Stomach (tissue), 4 donors: ENCODE data around the gene EFNA3.

Experiments used
- EP300 ChIP-seq: sonication (generic); formaldehyde crosslinking; IDR thresholded peaks from one replicate; pipeline ENCODE4 v1.6.1; 2017; ENCODE audit warnings: antibody characterized with exemption
- POLR2A ChIP-seq, 4 donors: fragments of 450-650 bp; IDR thresholded peaks; one replicate each; pipeline ENCODE4 v1.6.1; 2016; ENCODE audit warnings: antibody characterized with exemption in 4 of 4, control low read depth in 2 of 4, mild to moderate bottlenecking in 1 of 4, moderate library complexity in 1 of 4
- POLR2AphosphoS5 ChIP-seq, 3 donors: sonication (generic); formaldehyde crosslinking; IDR thresholded peaks; one replicate each; pipeline ENCODE4 v1.6.1; 2016; ENCODE audit warnings: antibody characterized with exemption in 3 of 3
- TF ChIP-seq, protein P1 (sequence below), 7 experiments: fragments of 450-650 bp in 4 of 7; fragments of 200-600 bp in 3 of 7; sonication (generic) in 3 of 7; IDR thresholded peaks; one replicate each; pipeline ENCODE4 v1.5.1; 2016 to 2019; ENCODE audit warnings: antibody characterized with exemption in 7 of 7, control low read depth in 2 of 7, mild to moderate bottlenecking in 1 of 7

DNA sequence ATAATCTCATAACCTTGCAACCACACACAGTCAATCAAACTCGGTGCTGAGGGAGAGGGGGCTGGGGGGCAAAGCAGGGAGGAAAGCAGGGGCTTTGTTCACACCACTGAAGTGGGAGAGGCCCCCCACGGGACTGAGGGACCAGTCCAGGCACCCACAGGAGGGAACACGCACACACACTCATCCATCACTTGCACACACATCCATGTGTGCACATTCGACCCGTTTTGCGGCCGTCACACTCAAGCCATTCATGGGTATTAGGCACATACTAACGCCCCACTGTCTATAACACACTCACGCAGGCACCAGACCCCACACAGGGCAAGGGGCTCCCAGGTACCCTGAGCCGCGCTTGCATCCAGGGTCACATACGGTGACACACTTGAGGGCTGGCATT lies 14.0 kb downstream of the EFNA3 start:
- TF ChIP-seq POLR2A (IDR thresholded peaks at IDR 0.05) (no peak), EP300 (no peak), POLR2AphosphoS5 (IDR thresholded peaks at IDR 0.05) (no peak)
- TF ChIP-seq, protein P1, sequence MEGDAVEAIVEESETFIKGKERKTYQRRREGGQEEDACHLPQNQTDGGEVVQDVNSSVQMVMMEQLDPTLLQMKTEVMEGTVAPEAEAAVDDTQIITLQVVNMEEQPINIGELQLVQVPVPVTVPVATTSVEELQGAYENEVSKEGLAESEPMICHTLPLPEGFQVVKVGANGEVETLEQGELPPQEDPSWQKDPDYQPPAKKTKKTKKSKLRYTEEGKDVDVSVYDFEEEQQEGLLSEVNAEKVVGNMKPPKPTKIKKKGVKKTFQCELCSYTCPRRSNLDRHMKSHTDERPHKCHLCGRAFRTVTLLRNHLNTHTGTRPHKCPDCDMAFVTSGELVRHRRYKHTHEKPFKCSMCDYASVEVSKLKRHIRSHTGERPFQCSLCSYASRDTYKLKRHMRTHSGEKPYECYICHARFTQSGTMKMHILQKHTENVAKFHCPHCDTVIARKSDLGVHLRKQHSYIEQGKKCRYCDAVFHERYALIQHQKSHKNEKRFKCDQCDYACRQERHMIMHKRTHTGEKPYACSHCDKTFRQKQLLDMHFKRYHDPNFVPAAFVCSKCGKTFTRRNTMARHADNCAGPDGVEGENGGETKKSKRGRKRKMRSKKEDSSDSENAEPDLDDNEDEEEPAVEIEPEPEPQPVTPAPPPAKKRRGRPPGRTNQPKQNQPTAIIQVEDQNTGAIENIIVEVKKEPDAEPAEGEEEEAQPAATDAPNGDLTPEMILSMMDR (IDR thresholded peaks at IDR 0.05) = no peak
